Tibial nerve (tissue), 4 donors: ENCODE data around the gene KIAA1614. TPM values are rescaled to one million over a fixed set of nuclear protein-coding genes. Genes with fewer than 3 reads are reported as not detected.
A peak's percentile ranks its signal among the peaks of the same experiment; 100 is the strongest.

Experiments
- DNase-seq, 2 donors: peaks; one replicate each; pipeline ENCODE4 v3.0.0-alpha.2; 2019; ENCODE audit warnings: low spot score in 2 of 2
- H3K27ac ChIP-seq, 4 donors: fragments of 200-600 bp; sonication (generic) in 3 of 4; one replicate each; pipeline ENCODE4 v1.5.1; 2017 to 2019; ENCODE audit warnings: mild to moderate bottlenecking in 1 of 4
- H3K27me3 ChIP-seq, 2 donors: fragments of 200-600 bp; sonication (generic) in 1 of 2; one replicate each; pipeline versions ENCODE4 v1.5.1 to v1.6.0; 2017 to 2019
- H3K36me3 ChIP-seq, 3 donors: fragments of 200-600 bp; sonication (generic); one replicate each; pipeline ENCODE4 v1.5.1; 2018 to 2019
- H3K4me1 ChIP-seq, 4 donors: fragments of 200-600 bp; sonication (generic) in 3 of 4; one replicate each; pipeline ENCODE4 v1.5.1; 2017 to 2019
- H3K4me3 ChIP-seq, 4 donors: fragments of 200-600 bp; sonication (generic) in 3 of 4; one replicate each; pipeline ENCODE4 v1.5.1; 2017 to 2019; ENCODE audit warnings: mild to moderate bottlenecking in 1 of 4, moderate library complexity in 1 of 4
- H3K9me3 ChIP-seq, 4 donors: fragments of 200-600 bp; sonication (generic) in 3 of 4; one replicate each; pipeline ENCODE4 v1.5.1; 2017 to 2019
- CTCF ChIP-seq, 5 experiments: fragments of 200-600 bp in 3 of 5; fragments of 450-650 bp in 2 of 5; sonication (generic) in 3 of 5; IDR thresholded peaks; one replicate each; pipeline ENCODE4 v1.5.1; 2016 to 2019; ENCODE audit warnings: antibody characterized with exemption in 5 of 5, mild to moderate bottlenecking in 3 of 5, moderate library complexity in 2 of 5
- EP300 ChIP-seq, 2 donors: sonication (generic); formaldehyde crosslinking; IDR thresholded peaks; one replicate each; pipeline ENCODE4 v1.6.1; 2017; ENCODE audit warnings: antibody characterized with exemption in 2 of 2, mild to moderate bottlenecking in 1 of 2
- POLR2A ChIP-seq, 2 donors: fragments of 450-650 bp; IDR thresholded peaks; one replicate each; pipeline ENCODE4 v1.6.1; 2017; ENCODE audit warnings: antibody characterized with exemption in 2 of 2, mild to moderate bottlenecking in 2 of 2, moderate library complexity in 2 of 2
- WGBS, 2 donors: methylation state at CpG; one replicate each; pipeline ENCODE4 v1.1.5; 2018; 5-methylcytosine and 5-hydroxymethylcytosine counted together
- total RNA-seq, 4 donors: library from RNA; depleted of rRNA; stranded (reverse); fragments of >200 nt; gene quantifications; one replicate each; pipeline ENCODE4 v1.1.0, GENCODE V29; 2016

KIAA1614 gene
- total RNA-seq, 4 donors from 2014 or later: 14.9 to 22.6 (median 19.1) TPM

GRCh38 chr1:180951186-180951745 is 38.6 kb downstream of the KIAA1614 start:
- Histone ChIP-seq H3K27me3 (no peaks in the 10 kb centered on the region), H3K9me3 (no peaks in the 10 kb centered on the region), H3K36me3 (peaks cover 0 to 53% (median 0%) of the 10 kb centered on the region in 3 donors), H3K4me1 (peaks cover 0 to 48% (median 16%) of the 10 kb centered on the region in 4 donors), H3K27ac (peak overlapping the region in 1 of 4 donors; percentile 36), H3K4me3 (no peak overlapping the region)
- no peak for DNase-seq
- WGBS, 2 donors: 86 to 93% methylated on average over 8 to 11 of the region's 11 CpGs
- TF ChIP-seq CTCF (IDR thresholded peaks at IDR 0.05): no peak
- TF ChIP-seq POLR2A (IDR thresholded peaks at IDR 0.05): no peak
- TF ChIP-seq EP300 (IDR thresholded peaks at IDR 0.05): no peak

GRCh38 chr1:180951836-180952656 is 39.3 kb downstream of the KIAA1614 start:
- peak overlapping the region in 2 of 4 donors; percentile 12 to 36 for H3K27ac ChIP-seq
- peaks cover 0 to 51% (median 16%) of the 10 kb centered on the region in 4 donors for H3K4me1 ChIP-seq
- no peaks in the 10 kb centered on the region for H3K27me3 ChIP-seq
- TF ChIP-seq POLR2A (IDR thresholded peaks at IDR 0.05): no peak
- no peak for TF ChIP-seq EP300 (IDR thresholded peaks at IDR 0.05)
- TF ChIP-seq CTCF (IDR thresholded peaks at IDR 0.05): no peak
- no peak for DNase-seq
- WGBS, 2 donors: 60 to 71% methylated on average over 5 of the region's 5 CpGs
- no peaks in the 10 kb centered on the region for H3K9me3 ChIP-seq
- no peak overlapping the region for H3K4me3 ChIP-seq
- peaks cover 0 to 45% (median 0%) of the 10 kb centered on the region in 3 donors for H3K36me3 ChIP-seq

DNA sequence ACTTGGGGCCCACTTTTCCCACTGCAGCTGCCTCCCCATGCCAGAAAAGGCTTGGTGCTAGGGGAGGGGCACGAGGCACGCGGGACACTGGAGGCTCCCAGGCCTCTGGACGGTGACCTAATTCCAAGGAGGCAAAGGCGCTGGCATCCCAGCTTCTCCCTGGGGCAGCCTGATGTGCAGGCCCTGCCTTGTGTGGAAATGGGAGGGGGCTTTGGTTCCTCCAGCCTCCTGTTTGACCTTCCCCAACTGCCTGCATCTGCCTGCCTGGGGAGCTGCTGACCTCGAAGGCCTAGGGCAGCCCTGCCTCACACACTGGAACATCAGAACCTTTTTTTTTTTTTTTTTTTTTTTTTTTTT is 39.9 kb downstream of the KIAA1614 start:
- no peak for DNase-seq
- H3K9me3 ChIP-seq: no peaks in the 10 kb centered on the region
- H3K4me1 ChIP-seq: peaks cover 0 to 54% (median 16%) of the 10 kb centered on the region in 4 donors
- H3K4me3 ChIP-seq: no peak overlapping the region
- H3K36me3 ChIP-seq: peaks cover 0 to 39% (median 0%) of the 10 kb centered on the region in 3 donors
- H3K27me3 ChIP-seq: no peaks in the 10 kb centered on the region
- TF ChIP-seq POLR2A (IDR thresholded peaks at IDR 0.05): no peak
- H3K27ac ChIP-seq: peak overlapping the region in 1 of 4 donors; percentile 36
- WGBS, 2 donors: 90 to 94% methylated on average over 6 of the region's 6 CpGs

GRCh38 chr1:180953291-180954004 is 40.8 kb downstream of the KIAA1614 start:
- 35 to 51% methylated on average over 21 to 24 of the region's 41 CpGs for WGBS, 2 donors
- Histone ChIP-seq H3K36me3 (peaks cover 0 to 31% (median 0%) of the 10 kb centered on the region in 3 donors), H3K27ac (peak overlapping the region in 3 of 4 donors; percentile 70 to 87 (median 80)), H3K27me3 (no peaks in the 10 kb centered on the region), H3K4me3 (peak overlapping the region; percentile 40 to 74 (median 48)), H3K4me1 (peaks cover 0 to 54% (median 16%) of the 10 kb centered on the region in 4 donors), H3K9me3 (no peaks in the 10 kb centered on the region)
- TF ChIP-seq CTCF (IDR thresholded peaks at IDR 0.05): no peak
- DNase-seq: no peak

GRCh38 chr1:180954005-180954800 is 41.5 kb downstream of the KIAA1614 start:
- Histone ChIP-seq H3K4me3 (peak overlapping the region; percentile 40 to 74 (median 48)), H3K9me3 (no peaks in the 10 kb centered on the region), H3K4me1 (peaks cover 0 to 54% (median 16%) of the 10 kb centered on the region in 4 donors), H3K27ac (peak overlapping the region; percentile 63 to 87 (median 75)), H3K27me3 (no peaks in the 10 kb centered on the region), H3K36me3 (peaks cover 0 to 26% (median 0%) of the 10 kb centered on the region in 3 donors)
- peak in 3 of 5 experiments; percentile 15 to 56 (median 44) for TF ChIP-seq CTCF (IDR thresholded peaks at IDR 0.05)
- TF ChIP-seq EP300 (IDR thresholded peaks at IDR 0.05): peak in 1 of 2 donors; percentile 44
- TF ChIP-seq POLR2A (IDR thresholded peaks at IDR 0.05): no peak
- 38% methylated on average over 30 to 58 of the region's 74 CpGs for WGBS, 2 donors
- DNase-seq: peak in 1 of 2 donors; percentile 25
